ENCODE results near the gene RELN. TPM values are rescaled to one million over a fixed set of nuclear protein-coding genes. Genes with fewer than 3 reads are reported as not detected.

Gene RELN
- total RNA-seq, 1 donor from 2014 or later: 17.5 TPM

DNA sequence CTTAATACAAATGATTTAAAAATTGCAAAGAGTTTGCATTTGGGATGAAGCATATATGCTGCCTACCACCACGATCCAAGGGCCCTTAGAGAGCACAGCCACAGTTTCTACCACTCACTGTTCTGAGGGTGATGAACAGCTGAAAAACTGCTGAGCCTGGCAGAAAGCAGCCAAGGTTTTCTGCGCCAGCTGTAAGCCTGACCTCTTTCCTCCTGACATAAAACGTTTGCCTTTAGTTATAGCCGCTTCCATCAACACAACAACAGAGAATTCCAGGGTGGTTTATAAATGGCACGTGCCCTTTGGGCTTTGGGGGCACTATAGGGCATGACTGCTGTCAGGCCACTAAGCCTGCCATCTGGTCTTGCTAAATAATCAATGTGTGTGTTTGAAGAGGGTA is 222.8 kb downstream of the RELN start:
- Mint-ChIP-seq H3K36me3 (no peaks in the 10 kb centered on the region), H3K4me1 (ENCODE audit: unreplicated experiment) (no peaks in the 10 kb centered on the region), H3K4me3 (no peak overlapping the region), H3K27ac (no peak overlapping the region), H3K9me3 (no peaks in the 10 kb centered on the region), H3K27me3 (peaks cover 16% of the 10 kb centered on the region)
- TF ChIP-seq, protein P1, sequence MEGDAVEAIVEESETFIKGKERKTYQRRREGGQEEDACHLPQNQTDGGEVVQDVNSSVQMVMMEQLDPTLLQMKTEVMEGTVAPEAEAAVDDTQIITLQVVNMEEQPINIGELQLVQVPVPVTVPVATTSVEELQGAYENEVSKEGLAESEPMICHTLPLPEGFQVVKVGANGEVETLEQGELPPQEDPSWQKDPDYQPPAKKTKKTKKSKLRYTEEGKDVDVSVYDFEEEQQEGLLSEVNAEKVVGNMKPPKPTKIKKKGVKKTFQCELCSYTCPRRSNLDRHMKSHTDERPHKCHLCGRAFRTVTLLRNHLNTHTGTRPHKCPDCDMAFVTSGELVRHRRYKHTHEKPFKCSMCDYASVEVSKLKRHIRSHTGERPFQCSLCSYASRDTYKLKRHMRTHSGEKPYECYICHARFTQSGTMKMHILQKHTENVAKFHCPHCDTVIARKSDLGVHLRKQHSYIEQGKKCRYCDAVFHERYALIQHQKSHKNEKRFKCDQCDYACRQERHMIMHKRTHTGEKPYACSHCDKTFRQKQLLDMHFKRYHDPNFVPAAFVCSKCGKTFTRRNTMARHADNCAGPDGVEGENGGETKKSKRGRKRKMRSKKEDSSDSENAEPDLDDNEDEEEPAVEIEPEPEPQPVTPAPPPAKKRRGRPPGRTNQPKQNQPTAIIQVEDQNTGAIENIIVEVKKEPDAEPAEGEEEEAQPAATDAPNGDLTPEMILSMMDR (conservative IDR thresholded peaks at IDR 0.05): no peak
- no peak for DNase-seq (ENCODE audit: extremely low spot score, unreplicated experiment)

DNA sequence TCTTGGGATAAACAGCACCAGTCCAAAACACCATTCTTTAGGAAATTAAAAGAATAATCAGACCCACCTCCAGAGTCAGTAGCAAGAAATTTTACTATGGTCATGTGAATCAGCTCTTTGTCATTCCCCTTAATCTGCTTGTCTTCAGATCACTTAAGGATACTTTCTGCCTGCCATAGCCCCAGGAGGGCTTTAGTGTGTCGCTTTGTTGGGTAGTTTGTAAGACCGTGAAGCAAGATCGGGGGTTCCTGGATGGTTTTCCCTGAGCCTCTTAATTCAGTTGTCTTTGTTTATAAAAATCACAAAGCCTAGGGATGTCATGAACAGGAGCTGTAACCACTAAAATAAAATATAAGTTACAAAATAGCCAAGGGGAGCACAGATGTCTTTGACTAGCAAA is 223.6 kb downstream of the RELN start:
- DNase-seq (ENCODE audit: extremely low spot score, unreplicated experiment): no peak
- Mint-ChIP-seq H3K4me1 (ENCODE audit: unreplicated experiment) (no peaks in the 10 kb centered on the region), H3K9me3 (no peaks in the 10 kb centered on the region), H3K4me3 (no peak overlapping the region), H3K36me3 (no peaks in the 10 kb centered on the region), H3K27me3 (peaks cover 14% of the 10 kb centered on the region), H3K27ac (no peak overlapping the region)
- TF ChIP-seq, protein P1 (conservative IDR thresholded peaks at IDR 0.05): no peak

DNA sequence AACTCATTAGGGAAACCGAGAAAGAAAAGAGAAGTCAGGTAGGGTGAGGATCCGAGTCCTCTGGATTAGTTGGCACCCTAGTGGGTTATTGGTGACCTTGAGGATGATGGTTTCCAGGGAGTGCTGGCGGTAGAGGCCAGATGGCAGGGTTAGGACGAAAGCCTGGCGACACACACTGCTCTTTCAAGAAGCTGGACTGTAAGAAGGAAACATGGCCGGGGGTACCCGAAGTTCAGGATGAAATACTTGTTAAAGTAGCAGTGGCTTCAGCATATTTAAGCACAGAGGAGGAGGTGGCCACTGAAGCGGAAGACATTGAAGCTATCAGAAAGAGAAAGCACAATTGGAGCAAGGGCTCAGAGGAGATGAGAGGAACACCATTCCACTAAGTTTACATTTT is 224.6 kb downstream of the RELN start:
- no peaks in the 10 kb centered on the region for H3K9me3 Mint-ChIP-seq

DNA sequence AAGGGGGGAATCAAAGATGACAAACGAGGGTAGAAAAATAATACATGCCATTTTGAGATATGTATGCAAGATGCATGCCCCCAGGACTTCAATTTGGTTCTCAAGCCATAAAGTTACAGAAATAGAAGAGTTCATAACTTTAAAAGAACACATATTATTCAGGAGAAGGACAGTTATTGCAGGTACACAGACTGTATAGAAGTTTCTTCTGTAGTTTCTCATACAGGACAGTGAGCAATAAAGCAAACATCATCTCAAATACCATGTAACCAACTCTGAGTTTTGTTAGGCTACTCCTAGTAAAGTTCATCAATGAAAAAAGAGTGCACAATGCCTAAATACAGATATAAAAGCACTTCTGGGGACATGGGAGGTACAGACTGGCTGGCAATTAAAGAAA is 226.6 kb downstream of the RELN start:
- Mint-ChIP-seq H3K36me3 (no peaks in the 10 kb centered on the region), H3K27me3 (peaks cover 14% of the 10 kb centered on the region), H3K4me1 (ENCODE audit: unreplicated experiment) (no peaks in the 10 kb centered on the region), H3K27ac (no peak overlapping the region), H3K4me3 (no peak overlapping the region), H3K9me3 (no peaks in the 10 kb centered on the region)
- DNase-seq (ENCODE audit: extremely low spot score, unreplicated experiment): no peak
- TF ChIP-seq, protein P1 (conservative IDR thresholded peaks at IDR 0.05): no peak

More for the DNA sequence above, 224.6 kb downstream of the RELN start:
- TF ChIP-seq, protein P1 (conservative IDR thresholded peaks at IDR 0.05): no peak
- Mint-ChIP-seq H3K27me3 (peaks cover 14% of the 10 kb centered on the region), H3K36me3 (no peaks in the 10 kb centered on the region), H3K4me3 (no peak overlapping the region), H3K27ac (no peak overlapping the region), H3K4me1 (ENCODE audit: unreplicated experiment) (no peaks in the 10 kb centered on the region)
- DNase-seq (ENCODE audit: extremely low spot score, unreplicated experiment): no peak

- peaks cover 11% of the 10 kb centered on the region for H3K27me3 Mint-ChIP-seq
Measured at GRCh38 chr7:103762065-103762760, 227.2 kb downstream of the RELN start.

More at GRCh38 chr7:103762065-103762760, 227.2 kb downstream of the RELN start:
- H3K36me3 Mint-ChIP-seq: no peaks in the 10 kb centered on the region
- no peak overlapping the region for H3K27ac Mint-ChIP-seq
- no peak overlapping the region for H3K4me3 Mint-ChIP-seq
- no peaks in the 10 kb centered on the region for H3K4me1 Mint-ChIP-seq (ENCODE audit: unreplicated experiment)
- no peak for DNase-seq (ENCODE audit: extremely low spot score, unreplicated experiment)
- no peaks in the 10 kb centered on the region for H3K9me3 Mint-ChIP-seq
- TF ChIP-seq, protein P1 (conservative IDR thresholded peaks at IDR 0.05): no peak

Data from type B pancreatic cell (in vitro differentiated cells).